ENCODE data around the gene TRNT1. TPM values are rescaled to one million over a fixed set of nuclear protein-coding genes. Genes with fewer than 3 reads are reported as not detected.

The TRNT1 gene
- total RNA-seq, 2 donors from 2014 or later: 29.7 to 70.0 TPM

Other genes starting within 250 kb of the TRNT1 start
- 1 to 10 TPM in 1 of 2 donors, not detected in 1; 5.0 TPM for gene IL5RA, start 16.6 kb upstream of the TRNT1 start, total RNA-seq
- 10 to 100 TPM; 39.3 to 48.4 TPM for gene CRBN, start 52.8 kb downstream of the TRNT1 start, total RNA-seq

All from natural killer cell treated with Interleukin-12 subunit alpha and Interleukin-12 subunit beta and Interleukin-15 and Interleukin-18, amount 100 ng/mL, for 72 hours (primary cell).